Embryonic facial prominence (tissue), 1 donor: Measurements from ENCODE around the gene LPAR1.
"Not testable (repeated sequence)": the region's sequence is repeated elsewhere in the genome, so short reads cannot be mapped to it uniquely, and the experiment has no call there.

ENCODE experiments used
- DNase-seq: peaks from one replicate; pipeline ENCODE4 v3.0.0-alpha.2; 2016; ENCODE audit errors: extremely low spot score

LPAR1 gene

GRCh38 chr9:111038331-111039230 lies at the start of gene LPAR1:
LPAR1 (minus strand) TSS chr9:111038470; CDS start chr9:110972117, 66,353 bp downstream.
- peak; percentile 75 for DNase-seq

- DNase-seq: no peak
Observed at GRCh38 chr9:111078391-111079038, 40.2 kb upstream of the LPAR1 start.

- no peak for DNase-seq
Observed at GRCh38 chr9:111076519-111076918, 38.2 kb upstream of the LPAR1 start.

- no peak for DNase-seq
Observed at GRCh38 chr9:111076042-111076441, 37.8 kb upstream of the LPAR1 start.

GRCh38 chr9:111074395-111074794 lies 36.1 kb upstream of the LPAR1 start:
- DNase-seq: no peak

- DNase-seq: no peak
Observed at GRCh38 chr9:111069183-111069582, 30.9 kb upstream of the LPAR1 start.

GRCh38 chr9:111068771-111069170 lies 30.5 kb upstream of the LPAR1 start:
- DNase-seq: no peak

GRCh38 chr9:111068383-111068730 lies 30.1 kb upstream of the LPAR1 start:
- peak; percentile 40 for DNase-seq

- peak; percentile 50 for DNase-seq
Observed at GRCh38 chr9:111066468-111066867, 28.2 kb upstream of the LPAR1 start.

GRCh38 chr9:111065414-111065813 lies 27.1 kb upstream of the LPAR1 start:
- no peak for DNase-seq

GRCh38 chr9:111064160-111064837 lies 26.0 kb upstream of the LPAR1 start:
- DNase-seq: no peak

- DNase-seq: no peak
Observed at GRCh38 chr9:111063332-111063731, 25.1 kb upstream of the LPAR1 start.

- no peak for DNase-seq
Observed at GRCh38 chr9:111058166-111058565, 19.9 kb upstream of the LPAR1 start.

- DNase-seq: no peak
Observed at GRCh38 chr9:111056538-111056937, 18.3 kb upstream of the LPAR1 start.

- DNase-seq: no peak
Observed at GRCh38 chr9:111052791-111053190, 14.5 kb upstream of the LPAR1 start.

- DNase-seq: no peak
Observed at GRCh38 chr9:111051400-111051799, 13.1 kb upstream of the LPAR1 start.

- DNase-seq: no peak
Observed at GRCh38 chr9:111050819-111051218, 12.5 kb upstream of the LPAR1 start.

- not testable (repeated sequence) for DNase-seq
Observed at GRCh38 chr9:111047287-111047686, 9.0 kb upstream of the LPAR1 start.

GRCh38 chr9:111041902-111042301 lies 3.6 kb upstream of the LPAR1 start:
- DNase-seq: no peak

GRCh38 chr9:111040494-111040893 lies 2.2 kb upstream of the LPAR1 start:
- no peak for DNase-seq

- DNase-seq: no peak
Observed at GRCh38 chr9:111039231-111039906, 1.1 kb upstream of the LPAR1 start.
